Measurements from ENCODE around the gene IFRD2. TPM values are rescaled to one million over a fixed set of nuclear protein-coding genes. Genes with fewer than 3 reads are reported as not detected.

Gene IFRD2
- total and polyA plus RNA-seq, 2 of the 13 experiments (the other 11 are each of a cell fraction or from before 2014, with no cell fraction given), result 32.8 to 96.1 TPM

- TF ChIP-seq ZNF720 (CRISPR knock-in tag; IDR thresholded peaks at IDR 0.05), result no peak
- TF ChIP-seq CREB1 (IDR thresholded peaks at IDR 0.05), result no peak
- peak; percentile 56; the same call in 1 of the 2 replicates for TF ChIP-seq CREB1 (CRISPR knock-in tag; IDR thresholded peaks at IDR 0.05)
- no peak for TF ChIP-seq RARG (CRISPR knock-in tag; IDR thresholded peaks at IDR 0.05; ENCODE audit: low read depth)
- TF ChIP-seq AHDC1 (CRISPR knock-in tag; IDR thresholded peaks at IDR 0.05; ENCODE audit: borderline replicate concordance), result no peak
- no peak for TF ChIP-seq ZNF646 (CRISPR knock-in tag; IDR thresholded peaks at IDR 0.05)
- TF ChIP-seq CTCF (CRISPR knock-in tag; IDR thresholded peaks at IDR 0.05), result peak; percentile 81
- TF ChIP-seq IRX3 (CRISPR knock-in tag; IDR thresholded peaks at IDR 0.05; ENCODE audit: borderline replicate concordance, low read depth), result no peak
- TF ChIP-seq ASH2L (IDR thresholded peaks at IDR 0.05; ENCODE audit: insufficient read length, low read depth, low read length), result peak; percentile 92
- TF ChIP-seq GTF2F1 (IDR thresholded peaks at IDR 0.05; ENCODE audit: low read length), result no peak
- no peak for TF ChIP-seq ELF3 (CRISPR knock-in tag; IDR thresholded peaks at IDR 0.05)
- 0 out of 2 replicates have a peak, but pooled peaks have one; percentile 71 for TF ChIP-seq SAFB2 (CRISPR knock-in tag; IDR thresholded peaks at IDR 0.05; ENCODE audit: borderline replicate concordance, low read depth)
- no peak for TF ChIP-seq GPBP1L1 (CRISPR knock-in tag; IDR thresholded peaks at IDR 0.05)
Observed at GRCh38 chr3:50321336-50322114, 29.3 kb upstream of the IFRD2 start (continued).

Data from HepG2 (cell line).